Right ventricle myocardium inferior (tissue), 1 donor: ENCODE measurements around the gene ABCB7. TPM values are rescaled to one million over a fixed set of nuclear protein-coding genes. Genes with fewer than 3 reads are reported as not detected.
A peak's percentile ranks its signal among the peaks of the same experiment; 100 is the strongest.
"Not testable (repeated sequence)": the region's sequence is repeated elsewhere in the genome, so short reads cannot be mapped to it uniquely, and the experiment has no call there.

Experiments
- ATAC-seq: fragments of 200-7000 bp; cut with Tn5 transposase; one replicate; pipeline ENCODE4 v1.9.1; 2020; ENCODE audit warnings: mild to moderate bottlenecking, moderate library complexity
- DNase-seq: peaks from one replicate; pipeline ENCODE4 v3.0.0; 2021; ENCODE audit errors: missing footprints
- intact Hi-C: fragments of 100-400 bp; cut with DNase I; formaldehyde crosslinking; loops from one replicate; pipeline ENCODE4 v1.11.0; 2022
- total RNA-seq: library from RNA; stranded (reverse); fragmentation: NEBNext Ultra II Directional; extraction: Animal tissue kit (Norgen Biotek cat#: 25700); gene quantifications from one replicate; pipeline ENCODE4 v1.2.1, GENCODE V29; 2021
- donor health status: DM: no; HTN: yes; CAD: no; lungs with severe emphysema.

ABCB7 gene
- total RNA-seq, 1 donor from 2014 or later = 37.7 TPM

- ATAC-seq (no peak), DNase-seq (no peak)
- intact Hi-C loops = no loop called here
Observed at GRCh38 chrX:75114638-75115037, 41.4 kb downstream of the ABCB7 start.

GRCh38 chrX:75113664-75114063 lies 42.4 kb downstream of the ABCB7 start:
- DNase-seq (no peak), ATAC-seq (no peak)
- intact Hi-C loops = no loop called here

GRCh38 chrX:75107863-75108509 lies 48.1 kb downstream of the ABCB7 start:
- ATAC-seq (peak; percentile 37), DNase-seq (no peak)
- intact Hi-C loops = loop anchor here (10.0 kb wide), 1 partner anchor 47 kb away; the partner anchor contains the start of gene ABCB7

- DNase-seq = no peak
- intact Hi-C loops = loop anchor here (10.0 kb wide), 1 partner anchor 48 kb away; the partner anchor contains the start of gene ABCB7
- ATAC-seq = no peak
Observed at GRCh38 chrX:75106772-75107171, 49.3 kb downstream of the ABCB7 start.

- DNase-seq (no peak), ATAC-seq (no peak)
- intact Hi-C loops = no loop called here
Observed at GRCh38 chrX:75096331-75096730, 59.8 kb downstream of the ABCB7 start.

DNA sequence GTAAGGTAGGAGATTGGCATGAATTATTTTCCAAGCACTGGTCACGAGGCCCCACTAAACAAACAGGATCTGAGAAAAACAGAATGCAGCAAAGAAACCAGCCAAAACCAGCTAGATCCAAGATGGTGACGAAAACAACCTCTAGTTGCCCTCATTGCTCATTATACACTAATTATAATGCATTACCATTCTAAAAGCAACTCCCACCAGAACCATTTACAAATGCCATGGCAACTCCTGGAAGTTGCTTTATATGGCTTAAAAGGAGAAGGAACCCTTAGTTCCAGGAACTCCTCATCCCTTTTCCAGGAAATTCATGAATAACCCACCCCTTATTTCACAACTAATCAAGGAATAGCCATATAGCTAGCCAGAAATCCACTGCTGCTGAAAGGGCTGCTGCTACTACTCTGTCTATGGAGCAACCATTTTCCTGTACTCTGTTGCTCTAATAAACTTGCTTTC lies 69.3 kb downstream of the ABCB7 start:
- ATAC-seq (no peak), DNase-seq (no peak)
- intact Hi-C loops = no loop called here

DNA sequence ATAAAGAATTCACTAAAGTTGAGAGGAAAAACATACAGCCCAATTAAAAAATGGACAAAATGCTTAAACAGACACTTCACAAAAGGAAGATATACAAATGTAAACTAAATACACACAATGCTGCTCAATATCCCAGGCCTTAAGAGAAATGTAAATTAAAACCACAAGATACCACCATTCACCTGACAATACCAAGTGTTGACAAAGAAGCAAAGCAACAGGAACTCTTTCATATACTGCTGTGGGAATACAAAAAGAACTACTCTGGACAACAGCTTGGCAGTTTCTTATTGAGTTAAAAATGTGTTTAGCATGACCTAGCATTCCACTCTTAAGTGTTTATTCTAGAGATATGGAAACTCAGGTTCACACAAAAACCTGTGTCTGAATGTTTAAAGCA lies 71.3 kb downstream of the ABCB7 start:
- ATAC-seq (no peak), DNase-seq (no peak)
- intact Hi-C loops = no loop called here

DNA sequence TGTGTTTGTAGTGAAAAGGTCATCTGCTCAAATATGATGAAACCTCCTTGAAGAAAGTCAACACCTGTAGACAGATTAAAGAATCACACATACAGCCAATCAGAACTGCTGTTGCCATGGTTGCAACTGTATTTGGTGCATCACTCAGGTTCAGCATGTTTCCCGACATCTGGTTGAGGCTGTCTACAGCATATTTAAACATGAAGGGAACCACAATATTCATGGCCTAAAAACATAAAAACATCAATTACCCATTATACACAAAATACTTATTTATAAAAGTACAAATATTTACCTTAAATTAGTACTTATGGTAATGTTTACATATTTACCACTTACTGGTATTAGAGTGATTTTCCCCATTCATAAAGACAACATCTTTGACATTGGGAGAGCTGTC lies 79.7 kb downstream of the ABCB7 start:
- ATAC-seq (no peak), DNase-seq (no peak)
- intact Hi-C loops = no loop called here

DNA sequence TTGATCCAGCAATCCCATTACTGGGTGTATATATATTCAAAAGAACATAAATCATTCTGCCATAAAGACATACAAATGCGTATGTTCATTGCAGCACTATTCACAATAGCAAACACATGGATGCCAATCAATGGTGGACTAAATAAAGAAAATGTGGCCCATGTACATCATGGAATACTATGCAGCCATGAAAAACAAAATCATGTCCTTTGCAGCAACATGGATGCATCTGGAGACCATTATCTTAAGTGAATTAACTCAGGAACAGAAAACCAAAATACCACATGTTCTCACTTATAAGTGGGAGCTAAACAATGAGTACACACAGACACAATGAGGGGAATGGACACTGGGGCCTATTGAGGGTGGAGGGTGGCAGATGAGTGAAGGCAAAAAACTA lies 81.6 kb downstream of the ABCB7 start:
- intact Hi-C loops = no loop called here
- DNase-seq (no peak), ATAC-seq (no peak)

DNA sequence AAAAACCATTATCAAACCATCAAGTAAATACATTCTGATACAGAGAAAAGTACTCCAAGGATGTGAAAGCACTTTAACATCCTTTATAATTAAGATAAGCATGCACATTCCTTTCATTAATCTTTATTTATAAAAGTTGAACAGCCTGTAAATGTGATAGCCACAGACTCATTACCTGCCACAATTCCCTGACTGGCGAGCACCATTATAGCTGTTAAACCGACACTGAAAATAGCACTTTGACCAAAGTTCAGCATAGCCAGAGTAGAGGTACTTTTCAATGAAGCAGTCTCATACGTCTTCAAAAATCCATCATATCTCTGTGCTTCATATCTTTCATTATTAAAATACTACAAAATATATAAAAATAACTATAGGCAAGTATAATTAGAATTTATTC lies 84.7 kb downstream of the ABCB7 start:
- intact Hi-C loops = no loop called here
- DNase-seq (no peak), ATAC-seq (no peak)

DNA sequence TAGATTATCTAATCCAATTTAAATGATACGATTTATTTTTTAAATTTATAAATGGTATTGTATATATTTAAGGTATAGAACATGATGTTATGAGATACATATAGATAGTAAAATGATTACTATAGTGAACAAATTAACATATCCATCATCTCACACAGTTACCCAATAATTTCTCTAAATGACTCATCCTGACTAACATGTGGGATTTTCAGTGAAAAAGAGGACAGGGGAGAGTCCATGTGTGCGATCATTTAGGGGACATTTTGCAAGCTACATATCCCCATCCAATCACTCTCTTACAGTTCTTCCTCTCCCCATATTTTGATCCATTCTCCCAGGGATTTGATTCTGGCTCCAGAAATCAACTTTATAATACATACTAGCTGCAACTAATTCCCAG lies 88.2 kb downstream of the ABCB7 start:
- DNase-seq = no peak
- intact Hi-C loops = no loop called here
- no peak for ATAC-seq

DNA sequence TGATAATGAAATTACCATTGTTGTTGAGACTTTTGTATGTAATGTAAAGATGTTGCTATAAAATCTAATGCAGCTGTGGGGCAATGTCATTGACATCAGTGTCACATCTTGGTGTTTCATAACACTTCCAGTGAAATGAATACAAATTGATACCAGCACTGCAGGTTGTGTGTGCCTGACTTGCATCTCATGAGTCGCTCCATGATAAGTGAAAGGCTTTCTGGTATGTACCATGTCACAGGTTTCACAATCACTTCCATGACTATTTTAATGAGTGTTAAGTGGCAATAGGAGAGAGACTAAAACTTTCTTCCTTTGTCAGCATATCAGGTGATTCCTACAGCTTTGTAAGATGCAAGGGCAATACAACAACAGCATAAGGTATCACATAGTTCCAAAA lies 94.4 kb downstream of the ABCB7 start:
- ATAC-seq = no peak
- intact Hi-C loops = no loop called here

GRCh38 chrX:75051047-75051446 lies 105.0 kb downstream of the ABCB7 start:
- ATAC-seq (no peak), DNase-seq (no peak)
- intact Hi-C loops = no loop called here

More for the DNA sequence above, 94.4 kb downstream of the ABCB7 start:
- no peak for DNase-seq

- ATAC-seq (no peak), DNase-seq (no peak)
- intact Hi-C loops = no loop called here
Observed at GRCh38 chrX:75045369-75045768, 110.7 kb downstream of the ABCB7 start.

GRCh38 chrX:75044142-75044541 lies 111.9 kb downstream of the ABCB7 start:
- DNase-seq, ATAC-seq, intact Hi-C loops: not testable (repeated sequence)

DNA sequence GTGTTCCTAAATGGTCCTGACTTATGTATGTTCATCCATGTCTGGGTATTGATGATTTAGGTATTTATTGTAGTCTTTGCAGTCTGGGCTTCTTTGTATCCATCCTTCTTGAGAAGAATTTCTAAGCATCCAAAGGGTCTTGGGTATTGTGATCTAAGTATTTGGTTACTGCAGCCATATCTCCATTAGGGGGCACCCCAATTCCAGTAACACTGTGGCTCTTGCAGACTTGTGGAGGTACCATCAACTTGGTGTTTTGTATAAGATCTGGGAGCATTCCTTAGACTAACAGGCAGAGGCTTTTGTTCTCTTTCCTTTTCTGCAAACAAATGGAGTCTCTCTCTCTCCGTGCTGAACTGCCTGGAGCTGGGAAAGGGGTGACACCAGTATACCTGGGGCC lies 117.2 kb downstream of the ABCB7 start:
- intact Hi-C loops = no loop called here
- ATAC-seq (no peak), DNase-seq (no peak)

Other genes starting within 250 kb of the ABCB7 start
- gene NEXMIF, start 230.8 kb downstream of the ABCB7 start, total RNA-seq = 0.22 TPM
- gene UPRT, start 117.8 kb upstream of the ABCB7 start, total RNA-seq = 15.2 TPM